ENCODE measurements around the gene TEX101.

DNA sequence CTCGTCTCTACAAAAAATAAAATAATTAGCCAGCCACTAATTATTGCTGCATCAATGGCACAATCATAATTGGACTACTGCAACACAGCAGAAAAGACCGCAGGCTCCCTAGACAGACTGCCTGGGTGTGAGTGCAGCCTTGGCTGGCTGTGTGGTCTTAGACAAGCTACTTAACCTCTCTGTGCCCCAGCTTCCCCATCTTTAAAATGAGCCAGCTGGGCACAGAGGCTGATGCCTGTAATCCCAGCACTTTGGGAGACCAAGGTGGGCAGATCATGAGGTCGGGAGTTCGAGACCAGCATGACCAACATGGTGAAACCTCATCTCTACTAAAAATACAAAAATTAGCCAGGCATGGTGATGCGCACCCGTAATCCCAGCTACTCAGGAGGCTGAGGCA is 19.0 kb downstream of the TEX101 start:
- TF ChIP-seq, protein P1, sequence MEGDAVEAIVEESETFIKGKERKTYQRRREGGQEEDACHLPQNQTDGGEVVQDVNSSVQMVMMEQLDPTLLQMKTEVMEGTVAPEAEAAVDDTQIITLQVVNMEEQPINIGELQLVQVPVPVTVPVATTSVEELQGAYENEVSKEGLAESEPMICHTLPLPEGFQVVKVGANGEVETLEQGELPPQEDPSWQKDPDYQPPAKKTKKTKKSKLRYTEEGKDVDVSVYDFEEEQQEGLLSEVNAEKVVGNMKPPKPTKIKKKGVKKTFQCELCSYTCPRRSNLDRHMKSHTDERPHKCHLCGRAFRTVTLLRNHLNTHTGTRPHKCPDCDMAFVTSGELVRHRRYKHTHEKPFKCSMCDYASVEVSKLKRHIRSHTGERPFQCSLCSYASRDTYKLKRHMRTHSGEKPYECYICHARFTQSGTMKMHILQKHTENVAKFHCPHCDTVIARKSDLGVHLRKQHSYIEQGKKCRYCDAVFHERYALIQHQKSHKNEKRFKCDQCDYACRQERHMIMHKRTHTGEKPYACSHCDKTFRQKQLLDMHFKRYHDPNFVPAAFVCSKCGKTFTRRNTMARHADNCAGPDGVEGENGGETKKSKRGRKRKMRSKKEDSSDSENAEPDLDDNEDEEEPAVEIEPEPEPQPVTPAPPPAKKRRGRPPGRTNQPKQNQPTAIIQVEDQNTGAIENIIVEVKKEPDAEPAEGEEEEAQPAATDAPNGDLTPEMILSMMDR (IDR thresholded peaks at IDR 0.05), result no peak
- no peak for TF ChIP-seq POLR2AphosphoS5 (IDR thresholded peaks at IDR 0.05)

Measured in sigmoid colon (tissue), 4 donors.